OCI-LY7 (cell line): ENCODE results near the gene PARP12. TPM values are rescaled to one million over a fixed set of nuclear protein-coding genes. Genes with fewer than 3 reads are reported as not detected.

ENCODE experiments used
- BruUV-seq: library from RNA; stranded (reverse); fragments of 400-500 nt; replicated peaks from 2 replicates; lab custom pipeline; 2021; lab: Mats Ljungman, UMichigan
- CTCF ChIA-PET: fragments of 300-600 bp; sonication (Branson Sonifier 250); formaldehyde crosslinking; loops from one replicate; lab custom pipeline; 2022; ENCODE audit warnings: antibody characterized with exemption; ENCODE audit not compliant: unreplicated experiment; lab: Charles Lee
- POLR2A ChIA-PET: fragments of 300-600 bp; sonication (Branson Sonifier 250); formaldehyde crosslinking; loops from one replicate; lab custom pipeline; 2022; ENCODE audit warnings: antibody characterized with exemption; lab: Charles Lee
- DNase-seq: peaks from one replicate; pipeline ENCODE4 v3.0.0-alpha.2; 2015; ENCODE audit warnings: low spot score
- H2AFZ ChIP-seq: fragments of 200-600 bp; sonication (generic), shearing (Covaris generic); 2 replicates; pipeline ENCODE4 v1.6.1; 2014; ENCODE audit warnings: mild to moderate bottlenecking, antibody characterized with exemption, low read length, moderate library complexity
- H3K27ac ChIP-seq: fragments of 200-600 bp; sonication (generic); 2 replicates; pipeline ENCODE4 v1.5.1; 2014; ENCODE audit warnings: mixed run types, low read depth, mild to moderate bottlenecking, moderate library complexity, low read length, inconsistent platforms; ENCODE audit not compliant: poor library complexity, severe bottlenecking
- H3K36me3 ChIP-seq: fragments of 200-600 bp; sonication (generic); 2 replicates; pipeline ENCODE4 v1.6.1; 2014; ENCODE audit warnings: mild to moderate bottlenecking, antibody characterized with exemption, low read length, moderate library complexity, mixed read lengths; ENCODE audit not compliant: insufficient read depth
- H3K4me1 ChIP-seq: fragments of 200-600 bp; sonication (generic); 2 replicates; pipeline ENCODE4 v1.5.1; 2014; ENCODE audit warnings: mild to moderate bottlenecking, low read length; ENCODE audit not compliant: insufficient read depth, poor library complexity, severe bottlenecking
- H3K4me2 ChIP-seq: fragments of 200-600 bp; sonication (generic); 2 replicates; pipeline ENCODE4 v1.6.1; 2014; ENCODE audit warnings: mild to moderate bottlenecking, low read length
- H3K4me3 ChIP-seq: fragments of 200-600 bp; sonication (generic); 2 replicates; pipeline ENCODE4 v1.5.1; 2014; ENCODE audit warnings: mild to moderate bottlenecking, low read depth, low read length; ENCODE audit not compliant: poor library complexity, severe bottlenecking
- H3K79me2 ChIP-seq: fragments of 200-600 bp; sonication (generic); 2 replicates; pipeline ENCODE4 v1.6.1; 2016; ENCODE audit warnings: low read depth, mild to moderate bottlenecking, low read length, moderate library complexity, mixed read lengths; ENCODE audit not compliant: insufficient read depth
- H3K9me2 ChIP-seq: fragments of 200-600 bp; sonication (generic); 2 replicates; pipeline ENCODE4 v1.6.1; 2016; ENCODE audit warnings: mild to moderate bottlenecking, low read length, mixed read lengths; ENCODE audit not compliant: insufficient read depth
- H3K9me3 ChIP-seq: fragments of 200-600 bp; sonication (generic); 2 replicates; pipeline ENCODE4 v1.6.1; 2014; ENCODE audit warnings: mild to moderate bottlenecking, mixed run types, low read length, mixed read lengths
- H4K20me1 ChIP-seq: fragments of 200-600 bp; sonication (generic); 2 replicates; pipeline ENCODE4 v1.6.1; 2014; ENCODE audit warnings: mild to moderate bottlenecking, antibody characterized with exemption, low read length, moderate library complexity, mixed read lengths; ENCODE audit not compliant: insufficient read depth
- CTCF ChIP-seq: fragments of 200-600 bp; sonication (generic); conservative IDR thresholded peaks from 2 replicates; pipeline ENCODE4 v1.5.1; 2014; ENCODE audit warnings: mild to moderate bottlenecking, antibody characterized with exemption, low read length, moderate library complexity, mixed read lengths
- EZH2phosphoT487 ChIP-seq: fragments of 200-600 bp; sonication (generic); IDR thresholded peaks from 2 replicates; pipeline ENCODE4 v1.6.1; 2018; ENCODE audit warnings: low read depth, borderline replicate concordance, mild to moderate bottlenecking, mixed run types, antibody characterized with exemption, low read length, moderate library complexity, mixed read lengths
- intact Hi-C: fragments of 100-400 bp; cut with micrococcal nuclease; formaldehyde crosslinking; loops from one replicate; pipeline ENCODE4 v1.10.0; 2022; ENCODE audit not compliant: unreplicated experiment
- total RNA-seq, 2 experiments: library from RNA; depleted of rRNA in 1 of 2; stranded (reverse); fragments of >200 nt in 1 of 2; shearing (Covaris generic) in 1 of 2; gene quantifications; 2 replicates each; pipeline ENCODE4 v1.2.3, GENCODE V29; 2014 to 2022

Gene PARP12
- total RNA-seq, 2 experiments from 2014 or later: 6.5 to 12.5 TPM

- Histone ChIP-seq H3K4me1 (no peaks in the 10 kb centered on the region), H3K9me3 (no peaks in the 10 kb centered on the region), H3K27ac (no peak overlapping the region), H4K20me1 (no peaks in the 10 kb centered on the region), H3K9me2 (no peaks in the 10 kb centered on the region), H3K36me3 (no peaks in the 10 kb centered on the region), H3K4me2 (no peak overlapping the region), H3K4me3 (no peak overlapping the region), H2AFZ (no peak overlapping the region), H3K79me2 (no peaks in the 10 kb centered on the region)
- ChIA-PET POLR2A (no interaction called here), CTCF (no interaction called here)
- no peak for DNase-seq
- no TSS peak for BruUV-seq
- TF ChIP-seq EZH2phosphoT487 (no peak), CTCF (no peak)
- intact Hi-C loops: no loop called here
Measured at GRCh38 chr7:140017034-140017433, 45.7 kb downstream of the PARP12 start.

GRCh38 chr7:140016540-140016939 is 46.2 kb downstream of the PARP12 start:
- no peaks in the 10 kb centered on the region for H4K20me1 ChIP-seq

More at GRCh38 chr7:140016540-140016939, 46.2 kb downstream of the PARP12 start:
- no peaks in the 10 kb centered on the region for H3K9me3 ChIP-seq
- H3K9me2 ChIP-seq: no peaks in the 10 kb centered on the region
- ChIA-PET POLR2A (no interaction called here), CTCF (no interaction called here)
- H3K36me3 ChIP-seq: no peaks in the 10 kb centered on the region
- no peak overlapping the region for H2AFZ ChIP-seq
- H3K79me2 ChIP-seq: no peaks in the 10 kb centered on the region
- TF ChIP-seq CTCF (no peak), EZH2phosphoT487 (no peak)
- no peak overlapping the region for H3K27ac ChIP-seq
- DNase-seq: no peak
- no peak overlapping the region for H3K4me3 ChIP-seq
- H3K4me2 ChIP-seq: no peak overlapping the region
- BruUV-seq: no TSS peak
- no peaks in the 10 kb centered on the region for H3K4me1 ChIP-seq
- intact Hi-C loops: no loop called here
